IMR-90 (cell line): ENCODE measurements around the gene HSPA1A.
A peak's percentile ranks its signal among the peaks of the same experiment; 100 is the strongest.

Source experiments
- CEBPB ChIP-seq: IDR thresholded peaks from 2 replicates; pipeline ENCODE4 v1.6.1; 2012; ENCODE audit warnings: low read depth, low read length, improper control_type of control experiment
- CHD1 ChIP-seq: IDR thresholded peaks from 2 replicates; pipeline ENCODE4 v1.6.1; 2012; ENCODE audit warnings: low read depth, low read length, improper control_type of control experiment
- MAFK ChIP-seq: IDR thresholded peaks from 2 replicates; pipeline ENCODE4 v1.6.1; 2012; ENCODE audit warnings: low read depth, low read length, improper control_type of control experiment
- MAZ ChIP-seq: IDR thresholded peaks from 2 replicates; pipeline ENCODE4 v1.6.1; 2012; ENCODE audit warnings: low read depth, mild to moderate bottlenecking, low read length, improper control_type of control experiment, moderate library complexity, borderline replicate concordance
- MXI1 ChIP-seq: IDR thresholded peaks from 2 replicates; pipeline ENCODE4 v1.6.1; 2012; ENCODE audit warnings: low read depth, mild to moderate bottlenecking, low read length, moderate library complexity, borderline replicate concordance
- POLR2A ChIP-seq: IDR thresholded peaks from 2 replicates; pipeline ENCODE4 v1.6.1; 2012; ENCODE audit warnings: mild to moderate bottlenecking, low read depth, low read length
- RAD21 ChIP-seq: IDR thresholded peaks from 2 replicates; pipeline ENCODE4 v1.6.1; 2012; ENCODE audit warnings: low read length, improper control_type of control experiment
- RCOR1 ChIP-seq: IDR thresholded peaks from 2 replicates; pipeline ENCODE4 v1.6.1; 2012; ENCODE audit warnings: mild to moderate bottlenecking, low read length, improper control_type of control experiment; ENCODE audit not compliant: insufficient replicate concordance
- RFX5 ChIP-seq: IDR thresholded peaks from 2 replicates; pipeline ENCODE4 v1.8.0; 2012; ENCODE audit warnings: low read depth, mild to moderate bottlenecking, low read length, moderate library complexity
- SMC3 ChIP-seq: fragments of 150-350 bp; IDR thresholded peaks from 2 replicates; pipeline ENCODE4 v1.6.1; 2016; ENCODE audit warnings: low read depth, mild to moderate bottlenecking, antibody characterized with exemption, low read length, moderate library complexity
- TF ChIP-seq, protein P1 (sequence below): conservative IDR thresholded peaks from 2 replicates; pipeline ENCODE4 v1.5.1; 2012; ENCODE audit warnings: mild to moderate bottlenecking, low read depth, low read length, improper control_type of control experiment
- TF ChIP-seq, protein P2 (sequence below): fragments of 150-350 bp; IDR thresholded peaks from 2 replicates; pipeline ENCODE4 v1.6.1; 2016; ENCODE audit warnings: low read depth, mild to moderate bottlenecking, low read length, moderate library complexity, borderline replicate concordance

DNA sequence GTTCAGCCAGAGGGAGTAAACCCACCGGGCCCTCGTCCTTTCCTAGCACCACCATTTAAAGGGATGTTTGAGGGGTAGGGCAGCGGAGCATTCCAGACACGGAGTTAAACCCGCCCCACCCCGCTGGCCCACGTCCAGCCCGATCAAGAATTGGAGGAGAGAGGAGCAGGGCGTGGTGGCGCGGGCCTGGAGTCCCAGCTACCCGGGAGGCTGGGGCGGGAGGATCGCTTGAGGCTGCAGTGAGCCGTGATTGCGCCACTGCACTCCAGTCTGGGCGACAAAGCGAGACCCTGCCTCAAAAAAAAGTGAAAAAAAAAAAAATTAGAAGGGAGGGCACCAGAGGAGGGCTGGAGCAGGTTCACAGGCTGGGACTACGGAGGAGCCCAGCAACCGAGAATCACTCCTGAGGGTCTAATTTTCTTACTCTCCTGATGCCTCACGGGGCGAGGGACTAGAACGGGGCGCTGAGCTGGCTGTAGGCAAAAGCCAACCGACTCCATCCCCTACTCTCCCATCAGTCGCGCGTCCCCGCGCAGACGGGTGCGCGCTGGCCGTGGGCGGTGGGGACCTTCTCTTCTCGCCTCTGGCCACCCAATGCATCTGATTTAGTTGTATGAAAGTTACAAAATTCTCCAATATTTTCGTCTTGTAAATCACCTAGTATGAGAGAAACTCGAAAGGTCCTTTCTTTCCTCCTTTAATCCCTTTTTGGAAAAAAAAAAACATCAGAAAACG lies 6.1 kb downstream of the HSPA1A start:
- TF ChIP-seq POLR2A (0 out of 2 replicates have a peak, but pooled peaks have one; percentile 14), MXI1 (no peak), RAD21 (no peak), MAZ (no peak), CEBPB (no peak), RFX5 (no peak), CHD1 (no peak), RCOR1 (no peak), SMC3 (no peak), MAFK (no peak)
- TF ChIP-seq, protein P1, sequence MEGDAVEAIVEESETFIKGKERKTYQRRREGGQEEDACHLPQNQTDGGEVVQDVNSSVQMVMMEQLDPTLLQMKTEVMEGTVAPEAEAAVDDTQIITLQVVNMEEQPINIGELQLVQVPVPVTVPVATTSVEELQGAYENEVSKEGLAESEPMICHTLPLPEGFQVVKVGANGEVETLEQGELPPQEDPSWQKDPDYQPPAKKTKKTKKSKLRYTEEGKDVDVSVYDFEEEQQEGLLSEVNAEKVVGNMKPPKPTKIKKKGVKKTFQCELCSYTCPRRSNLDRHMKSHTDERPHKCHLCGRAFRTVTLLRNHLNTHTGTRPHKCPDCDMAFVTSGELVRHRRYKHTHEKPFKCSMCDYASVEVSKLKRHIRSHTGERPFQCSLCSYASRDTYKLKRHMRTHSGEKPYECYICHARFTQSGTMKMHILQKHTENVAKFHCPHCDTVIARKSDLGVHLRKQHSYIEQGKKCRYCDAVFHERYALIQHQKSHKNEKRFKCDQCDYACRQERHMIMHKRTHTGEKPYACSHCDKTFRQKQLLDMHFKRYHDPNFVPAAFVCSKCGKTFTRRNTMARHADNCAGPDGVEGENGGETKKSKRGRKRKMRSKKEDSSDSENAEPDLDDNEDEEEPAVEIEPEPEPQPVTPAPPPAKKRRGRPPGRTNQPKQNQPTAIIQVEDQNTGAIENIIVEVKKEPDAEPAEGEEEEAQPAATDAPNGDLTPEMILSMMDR = no peak
- TF ChIP-seq, protein P2, sequence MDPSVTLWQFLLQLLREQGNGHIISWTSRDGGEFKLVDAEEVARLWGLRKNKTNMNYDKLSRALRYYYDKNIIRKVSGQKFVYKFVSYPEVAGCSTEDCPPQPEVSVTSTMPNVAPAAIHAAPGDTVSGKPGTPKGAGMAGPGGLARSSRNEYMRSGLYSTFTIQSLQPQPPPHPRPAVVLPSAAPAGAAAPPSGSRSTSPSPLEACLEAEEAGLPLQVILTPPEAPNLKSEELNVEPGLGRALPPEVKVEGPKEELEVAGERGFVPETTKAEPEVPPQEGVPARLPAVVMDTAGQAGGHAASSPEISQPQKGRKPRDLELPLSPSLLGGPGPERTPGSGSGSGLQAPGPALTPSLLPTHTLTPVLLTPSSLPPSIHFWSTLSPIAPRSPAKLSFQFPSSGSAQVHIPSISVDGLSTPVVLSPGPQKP = no peak
